CD14-positive monocyte (primary cell): ENCODE data around the gene OSBPL1A. TPM values are rescaled to one million over a fixed set of nuclear protein-coding genes. Genes with fewer than 3 reads are reported as not detected.

Experiments
- DNase-seq, 3 donors: peaks; one replicate each; pipeline ENCODE4 v3.0.0-alpha.2; 2011 to 2022
- H2AFZ ChIP-seq: 2 replicates; pipeline ENCODE4 v1.6.0; 2012; ENCODE audit warnings: mild to moderate bottlenecking, low read depth, low read length, inconsistent platforms; ENCODE audit not compliant: insufficient read depth, poor library complexity, severe bottlenecking
- H3K27ac ChIP-seq, 2 donors: 1 replicate in 1 of 2; 2 replicates in 1 of 2; pipeline ENCODE4 v1.5.1; 2012 to 2013; ENCODE audit warnings: low read length in 2 of 2, control low read depth in 1 of 2, inconsistent platforms in 1 of 2, low read depth in 1 of 2, mild to moderate bottlenecking in 1 of 2
- H3K27me3 ChIP-seq, 2 donors: one replicate each; pipeline versions ENCODE4 v1.6.0 to v1.6.1; 2011 to 2013; ENCODE audit warnings: low read length in 2 of 2; ENCODE audit not compliant: control insufficient read depth in 2 of 2, insufficient read depth in 2 of 2
- H3K36me3 ChIP-seq, 2 donors: replicated peaks in 1 of 2; 1 replicate in 1 of 2; 2 replicates in 1 of 2; pipeline versions ENCODE4 v1.5.1 to v1.6.1; 2012 to 2013; ENCODE audit warnings: low read length in 2 of 2, control low read depth in 1 of 2, inconsistent platforms in 1 of 2, mild to moderate bottlenecking in 1 of 2; ENCODE audit not compliant: insufficient read depth in 2 of 2, control insufficient read depth in 1 of 2
- H3K4me1 ChIP-seq, 2 donors: 1 replicate in 1 of 2; 2 replicates in 1 of 2; pipeline versions ENCODE4 v1.5.1 to v1.6.1; 2012 to 2013; ENCODE audit warnings: low read length in 2 of 2, control low read depth in 1 of 2, inconsistent platforms in 1 of 2, mild to moderate bottlenecking in 1 of 2, moderate library complexity in 1 of 2; ENCODE audit not compliant: insufficient read depth in 2 of 2, control insufficient read depth in 1 of 2
- H3K4me2 ChIP-seq: replicated peaks from 2 replicates; pipeline ENCODE3; 2012; ENCODE audit warnings: low read length, moderate library complexity, mild to moderate bottlenecking; ENCODE audit not compliant: poor library complexity, severe bottlenecking; ENCODE audit errors: extremely low read depth
- H3K4me3 ChIP-seq, 3 experiments: fragments of 200-600 bp in 1 of 3; sonication (generic) in 1 of 3; replicated peaks in 1 of 3; 1 replicate in 2 of 3; 2 replicates in 1 of 3; pipeline ENCODE4 v1.5.1; 2011 to 2013; ENCODE audit warnings: low read length in 3 of 3, mild to moderate bottlenecking in 3 of 3, control low read depth in 2 of 3, low read depth in 2 of 3, inconsistent platforms in 1 of 3, moderate library complexity in 1 of 3
- H3K79me2 ChIP-seq: 2 replicates; pipeline ENCODE4 v1.6.0; 2012; ENCODE audit warnings: mild to moderate bottlenecking, control low read depth, inconsistent platforms, low read length, moderate library complexity; ENCODE audit not compliant: insufficient read depth
- H3K9ac ChIP-seq: 2 replicates; pipeline ENCODE4 v1.6.0; 2017; ENCODE audit warnings: low read length, mild to moderate bottlenecking; ENCODE audit not compliant: insufficient read depth, poor library complexity, severe bottlenecking
- H3K9me3 ChIP-seq, 2 donors: replicated peaks in 1 of 2; 1 replicate in 1 of 2; 2 replicates in 1 of 2; pipeline versions ENCODE4 v1.5.1 to v1.6.1; 2012 to 2013; ENCODE audit warnings: low read length in 2 of 2, control low read depth in 1 of 2; ENCODE audit not compliant: control insufficient read depth in 1 of 2, insufficient read depth in 1 of 2
- H4K20me1 ChIP-seq: 2 replicates; pipeline ENCODE4 v1.6.0; 2012; ENCODE audit warnings: mild to moderate bottlenecking, low read length, control low read depth, moderate library complexity; ENCODE audit not compliant: insufficient read depth
- H3K27ac Mint-ChIP-seq, 7 donors: one replicate each; pipeline ENCODE4 v1.8.0; 2020; ENCODE audit warnings: mild to moderate bottlenecking in 7 of 7, mixed read lengths in 7 of 7, moderate library complexity in 6 of 7, inconsistent platforms in 2 of 7
- H3K27me3 Mint-ChIP-seq, 3 donors: one replicate each; pipeline ENCODE4 v1.8.0; 2021 to 2022; ENCODE audit warnings: low read depth in 3 of 3, mild to moderate bottlenecking in 3 of 3, mixed read lengths in 3 of 3, moderate library complexity in 3 of 3, inconsistent platforms in 1 of 3
- H3K36me3 Mint-ChIP-seq, 2 donors: one replicate each; pipeline ENCODE4 v1.8.0; 2020; ENCODE audit warnings: mixed read lengths in 2 of 2, inconsistent platforms in 1 of 2, mild to moderate bottlenecking in 1 of 2
- H3K4me1 Mint-ChIP-seq: one replicate; pipeline ENCODE4 v1.8.0; 2020; ENCODE audit warnings: mild to moderate bottlenecking, mixed read lengths
- H3K4me3 Mint-ChIP-seq, 2 donors: one replicate each; pipeline ENCODE4 v1.8.0; 2020; ENCODE audit warnings: mild to moderate bottlenecking in 2 of 2, mixed read lengths in 2 of 2, moderate library complexity in 1 of 2
- H3K9me3 Mint-ChIP-seq, 7 donors: one replicate each; pipeline ENCODE4 v1.8.0; 2020 to 2022; ENCODE audit warnings: mixed read lengths in 7 of 7, mild to moderate bottlenecking in 6 of 7, moderate library complexity in 6 of 7, inconsistent platforms in 2 of 7
- WGBS: methylation state at CpG from one replicate; pipeline ENCODE4 v1.1.5; 2013; ENCODE audit warnings: missing lambda C conversion rate; ENCODE audit not compliant: insufficient coverage; 5-methylcytosine and 5-hydroxymethylcytosine counted together
- intact Hi-C, 2 donors: fragments of 100-400 bp; cut with micrococcal nuclease; formaldehyde crosslinking; loops; one replicate each; pipeline versions ENCODE4 v1.15.0 to v1.15.1; 2023
- polyA minus RNA-seq: library from RNA; depleted of rRNA, polyadenylated mRNA; stranded (reverse); fragments of >200 nt; gene quantifications from 2 replicates; pipeline ENCODE4 v1.2.3, GENCODE V29; 2012
- polyA plus RNA-seq, 3 donors: library from polyadenylated mRNA; depleted of rRNA in 1 of 3; unstranded in 2 of 3; stranded (reverse) in 1 of 3; fragments of 300-500 nt in 2 of 3; fragments of >200 nt in 1 of 3; fragmentation: Illumina TruSeq in 2 of 3; gene quantifications; 1 replicate in 2 of 3; 2 replicates in 1 of 3; pipeline ENCODE4 v1.2.3, GENCODE V29; 2012 to 2021
- total RNA-seq, 12 experiments: library from RNA in 1 of 12; stranded (reverse) in 1 of 12; fragments of 120-200 nt in 1 of 12; gene quantifications; one replicate each; pipeline ENCODE4 v1.2.4 and lab custom pipeline; 2013 to 2026; ENCODE audit warnings: mixed read lengths in 6 of 12, inconsistent platforms in 1 of 12
- TF ChIP-seq, protein P1 (sequence below): fragments of 200-600 bp; IDR thresholded peaks from one replicate; pipeline ENCODE4 v1.8.0; 2022; ENCODE audit warnings: antibody characterized with exemption, mild to moderate bottlenecking

The OSBPL1A gene
- total RNA-seq (2013), result 19.7 TPM
- 1 to 10 TPM; 6.3 to 9.1 (median 7.1) TPM for polyA plus RNA-seq
- 6.2 and 7.4 TPM in 2 replicates for polyA minus RNA-seq
- total RNA-seq (lab: John Stamatoyannopoulos, UW), result 5.9 to 30.7 (median 20.5) reads per million in 11 experiments

DNA sequence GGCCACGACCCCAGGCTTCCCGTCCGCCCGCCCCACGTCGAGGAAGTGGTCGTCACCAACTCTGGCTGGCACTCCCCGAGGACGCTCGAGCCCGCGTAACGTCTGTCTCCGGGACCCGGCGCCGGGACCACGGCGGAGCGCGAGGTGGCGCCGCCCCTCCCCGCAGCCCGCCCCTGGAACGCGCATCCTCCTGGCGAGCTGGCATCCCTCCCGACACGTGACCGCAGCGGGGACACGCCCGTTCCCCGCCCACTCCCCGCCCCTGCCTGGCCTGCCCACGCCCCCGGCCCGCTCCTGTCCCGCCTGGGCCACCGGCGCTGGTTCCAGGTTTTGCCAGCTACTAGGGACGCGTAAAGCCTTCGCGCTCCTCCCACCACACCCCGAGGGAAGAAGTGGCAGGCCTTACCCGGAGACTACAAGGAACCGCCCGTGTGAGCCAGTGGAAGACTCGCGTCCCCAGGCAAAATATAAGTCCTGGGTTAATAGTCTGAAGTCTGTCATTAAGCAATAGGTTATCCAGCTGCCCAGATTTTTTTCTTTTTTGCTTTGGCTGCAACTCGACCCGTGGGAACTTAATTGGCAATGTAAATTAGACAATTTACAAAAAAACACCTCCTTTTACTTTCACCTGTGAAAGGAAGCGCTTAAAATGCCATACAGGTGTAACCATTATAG lies at the start of gene OSBPL1A:
OSBPL1A (minus strand) TSS at position 131 of the 675 bp plus-strand sequence. CDS start 20,291 bp downstream, outside the sequence.
- no peaks in the 10 kb centered on the region for H3K36me3 ChIP-seq
- Mint-ChIP-seq H3K27ac (peak within 1 kb of the TSS; percentile 78 to 94 (median 91)), H3K4me3 (peak within 1 kb of the TSS; percentile 83 to 88), H3K9me3 (peaks cover 0 to 2% (median 0%) of the 10 kb centered on the region in 7 donors), H3K36me3 (no peaks in the 10 kb centered on the region), H3K27me3 (no peaks in the 10 kb centered on the region), H3K4me1 (peaks cover 45% of the 10 kb centered on the region)
- peaks cover 39% of the 10 kb centered on the region for H3K79me2 ChIP-seq
- under 1% methylated on average over 44 of the region's 55 CpGs for WGBS
- peak within 1 kb of the TSS; percentile 95 for H3K27ac ChIP-seq
- H3K9ac ChIP-seq, result peak within 1 kb of the TSS; percentile 94
- H3K9me3 ChIP-seq, result no peaks in the 10 kb centered on the region
- H3K4me2 ChIP-seq, result peak within 1 kb of the TSS; percentile 82
- H3K27me3 ChIP-seq, result no peaks in the 10 kb centered on the region
- peaks cover 36 to 46% of the 10 kb centered on the region in 2 donors for H3K4me1 ChIP-seq
- peak; percentile 92 to 95 (median 93) for DNase-seq
- intact Hi-C loops, result loop anchor here in 1 of 2 donors (2.0 to 10.0 kb wide), 2 partner anchors 37 to 957 kb away; partner anchors contain the start of gene ZNF521
- peak within 1 kb of the TSS; percentile 88 for H2AFZ ChIP-seq
- H4K20me1 ChIP-seq, result no peaks in the 10 kb centered on the region
- H3K4me3 ChIP-seq, result peak within 1 kb of the TSS; percentile 68 to 78 (median 68)
- TF ChIP-seq, protein P1, sequence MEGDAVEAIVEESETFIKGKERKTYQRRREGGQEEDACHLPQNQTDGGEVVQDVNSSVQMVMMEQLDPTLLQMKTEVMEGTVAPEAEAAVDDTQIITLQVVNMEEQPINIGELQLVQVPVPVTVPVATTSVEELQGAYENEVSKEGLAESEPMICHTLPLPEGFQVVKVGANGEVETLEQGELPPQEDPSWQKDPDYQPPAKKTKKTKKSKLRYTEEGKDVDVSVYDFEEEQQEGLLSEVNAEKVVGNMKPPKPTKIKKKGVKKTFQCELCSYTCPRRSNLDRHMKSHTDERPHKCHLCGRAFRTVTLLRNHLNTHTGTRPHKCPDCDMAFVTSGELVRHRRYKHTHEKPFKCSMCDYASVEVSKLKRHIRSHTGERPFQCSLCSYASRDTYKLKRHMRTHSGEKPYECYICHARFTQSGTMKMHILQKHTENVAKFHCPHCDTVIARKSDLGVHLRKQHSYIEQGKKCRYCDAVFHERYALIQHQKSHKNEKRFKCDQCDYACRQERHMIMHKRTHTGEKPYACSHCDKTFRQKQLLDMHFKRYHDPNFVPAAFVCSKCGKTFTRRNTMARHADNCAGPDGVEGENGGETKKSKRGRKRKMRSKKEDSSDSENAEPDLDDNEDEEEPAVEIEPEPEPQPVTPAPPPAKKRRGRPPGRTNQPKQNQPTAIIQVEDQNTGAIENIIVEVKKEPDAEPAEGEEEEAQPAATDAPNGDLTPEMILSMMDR, result no peak

- no peaks in the 10 kb centered on the region for H3K9me3 Mint-ChIP-seq
- Histone ChIP-seq H3K27me3 (no peaks in the 10 kb centered on the region), H3K27ac (no peak overlapping the region), H3K4me3 (no peak overlapping the region), H3K36me3 (peaks cover 74 to 82% of the 10 kb centered on the region in 2 donors), H3K4me1 (peaks cover 0 to 10% of the 10 kb centered on the region in 2 donors), H3K9me3 (no peaks in the 10 kb centered on the region), H2AFZ (no peak overlapping the region), H3K4me2 (no peak overlapping the region), H4K20me1 (no peaks in the 10 kb centered on the region), H3K79me2 (no peaks in the 10 kb centered on the region), H3K9ac (no peak overlapping the region)
- no CpG with 5 or more reads among the region's 1 CpG for WGBS
- H3K27ac Mint-ChIP-seq, result no peak overlapping the region
- H3K27me3 Mint-ChIP-seq, result no peaks in the 10 kb centered on the region
- no peak overlapping the region for H3K4me3 Mint-ChIP-seq
- peaks cover 70 to 78% of the 10 kb centered on the region in 2 donors for H3K36me3 Mint-ChIP-seq
- intact Hi-C loops, result no loop called here
- H3K4me1 Mint-ChIP-seq, result peaks cover 10% of the 10 kb centered on the region
- no peak for DNase-seq
- TF ChIP-seq, protein P1, result no peak
Measured at GRCh38 chr18:24446953-24447538, 49.4 kb upstream of the OSBPL1A start.
